ENCODE measurements around the gene NPPC. TPM values are rescaled to one million over a fixed set of nuclear protein-coding genes. Genes with fewer than 3 reads are reported as not detected.
"Not testable (repeated sequence)": the region's sequence is repeated elsewhere in the genome, so short reads cannot be mapped to it uniquely, and the experiment has no call there.

Gene NPPC
- polyA plus RNA-seq, 1 of the 3 experiments (the other 2 are of a cell fraction): not detected

- H3K4me3 ChIP-seq (ENCODE audit: low read depth in 2 of 2, low read length in 1 of 2); H4K20me1 ChIP-seq (ENCODE audit: insufficient read depth); H3K79me2 ChIP-seq (ENCODE audit: insufficient read depth); H3K9me3 ChIP-seq; H3F3A ChIP-seq (replicated peaks; ENCODE audit: insufficient read depth); H2AFZ ChIP-seq (ENCODE audit: low read depth); H3K27me3 ChIP-seq (ENCODE audit: insufficient read depth); H3K9ac ChIP-seq; H3K9me2 ChIP-seq; H3K27ac ChIP-seq (ENCODE audit: low read depth in 2 of 2, low read length in 1 of 2); POLR2A ChIA-PET; H3K4me2 ChIP-seq; DNase-seq; H3K4me1 ChIP-seq (ENCODE audit: control insufficient read depth in 1 of 2, insufficient read depth in 2 of 2, low read depth in 1 of 2, low read length in 1 of 2); H3K36me3 ChIP-seq (replicated peaks in 1 of 2; ENCODE audit: control insufficient read depth in 1 of 2, insufficient read depth in 2 of 2, low read length in 1 of 2): not testable (repeated sequence)
- CTCF ChIA-PET: interaction anchor here (0.9 to 1.8 kb wide), 3 partner anchors 9 to 22 kb away, joined by 3 to 4 read pairs (median 3); no protein-coding TSS in a partner anchor
- WGBS (ENCODE audit: low lambda C conversion rate): 64% methylated on average over 11 of the region's 11 CpGs
Measured at GRCh38 chr2:231947112-231947511, 20.9 kb upstream of the NPPC start.

DNA sequence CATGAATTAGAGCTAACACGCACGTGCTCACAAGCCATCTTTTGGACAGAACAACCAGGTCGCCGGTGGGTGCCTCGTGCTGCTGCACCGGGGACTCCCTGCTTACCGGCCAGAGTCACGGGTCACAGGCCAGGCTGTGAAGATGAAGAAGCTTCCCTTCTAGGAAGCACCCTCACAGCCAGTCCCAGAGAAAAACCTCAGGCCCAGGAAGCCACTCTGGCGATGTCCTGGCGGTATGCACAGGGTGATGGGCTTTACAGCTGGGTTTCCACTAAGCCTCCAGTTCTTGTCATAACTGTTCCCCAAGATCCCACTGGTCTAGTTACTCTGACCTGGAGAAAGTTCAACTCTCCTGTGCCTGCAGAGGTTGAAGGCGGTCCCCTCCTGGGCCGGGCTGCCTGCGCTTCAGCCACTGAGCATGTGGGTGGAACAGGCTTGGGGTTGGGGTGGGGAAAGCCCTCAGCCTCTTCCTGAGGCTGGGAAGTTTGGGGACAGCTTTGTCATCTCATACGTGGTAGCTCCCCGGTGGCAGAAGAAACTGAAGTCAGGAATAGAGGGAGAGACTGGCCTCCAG, 20.1 kb upstream of the NPPC start:
- Histone ChIP-seq H2AFZ (ENCODE audit: low read depth) (no peak overlapping the region), H3K4me2 (no peak overlapping the region), H3K27ac (ENCODE audit: low read depth in 2 of 2, low read length in 1 of 2) (no peak overlapping the region), H3K9me3 (no peaks in the 10 kb centered on the region), H3K4me3 (ENCODE audit: low read depth in 2 of 2, low read length in 1 of 2) (no peak overlapping the region), H3F3A (replicated peaks; ENCODE audit: insufficient read depth) (no peaks in the 10 kb centered on the region), H3K36me3 (replicated peaks in 1 of 2; ENCODE audit: control insufficient read depth in 1 of 2, insufficient read depth in 2 of 2, low read length in 1 of 2) (no peaks in the 10 kb centered on the region), H3K9ac (no peak overlapping the region), H3K4me1 (ENCODE audit: control insufficient read depth in 1 of 2, insufficient read depth in 2 of 2, low read depth in 1 of 2, low read length in 1 of 2) (no peaks in the 10 kb centered on the region), H4K20me1 (ENCODE audit: insufficient read depth) (no peaks in the 10 kb centered on the region), H3K79me2 (ENCODE audit: insufficient read depth) (no peaks in the 10 kb centered on the region), H3K27me3 (ENCODE audit: insufficient read depth) (no peaks in the 10 kb centered on the region; the same call in 1 of the 2 replicates), H3K9me2 (no peaks in the 10 kb centered on the region)
- CTCF ChIA-PET: interaction anchor here (0.9 to 1.8 kb wide), 3 partner anchors 9 to 21 kb away, joined by 3 to 4 read pairs (median 3); no protein-coding TSS in a partner anchor
- TF ChIP-seq, protein P1, sequence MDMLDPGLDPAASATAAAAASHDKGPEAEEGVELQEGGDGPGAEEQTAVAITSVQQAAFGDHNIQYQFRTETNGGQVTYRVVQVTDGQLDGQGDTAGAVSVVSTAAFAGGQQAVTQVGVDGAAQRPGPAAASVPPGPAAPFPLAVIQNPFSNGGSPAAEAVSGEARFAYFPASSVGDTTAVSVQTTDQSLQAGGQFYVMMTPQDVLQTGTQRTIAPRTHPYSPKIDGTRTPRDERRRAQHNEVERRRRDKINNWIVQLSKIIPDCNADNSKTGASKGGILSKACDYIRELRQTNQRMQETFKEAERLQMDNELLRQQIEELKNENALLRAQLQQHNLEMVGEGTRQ (IDR thresholded peaks at IDR 0.05; ENCODE audit: borderline replicate concordance, low read depth, low read length): no peak
- TF ChIP-seq NFIC (IDR thresholded peaks at IDR 0.05; ENCODE audit: borderline replicate concordance) (no peak), POLR2AphosphoS5 (IDR thresholded peaks at IDR 0.05; ENCODE audit: low read depth, low read length) (no peak), SMC3 (IDR thresholded peaks at IDR 0.05; ENCODE audit: low read depth, low read length) (no peak), GABPA (IDR thresholded peaks at IDR 0.05; ENCODE audit: low read depth) (no peak), ELF1 (IDR thresholded peaks at IDR 0.05) (no peak), GATA2 (CRISPR knock-in tag; IDR thresholded peaks at IDR 0.05) (no peak), YY1 (IDR thresholded peaks at IDR 0.05; ENCODE audit: low read depth) (no peak), RAD21 (IDR thresholded peaks at IDR 0.05; ENCODE audit: low read length) (no peak), CTCF (IDR thresholded peaks at IDR 0.05) (no peak), NRF1 (IDR thresholded peaks at IDR 0.05; ENCODE audit: low read depth, low read length) (no peak), FOSL2 (IDR thresholded peaks at IDR 0.05; ENCODE audit: borderline replicate concordance, low read depth) (no peak), FOXM1 (IDR thresholded peaks at IDR 0.05; ENCODE audit: low read depth) (no peak), RFX5 (IDR thresholded peaks at IDR 0.05; ENCODE audit: low read length) (no peak), IRF3 (IDR thresholded peaks at IDR 0.05; ENCODE audit: low read depth, low read length) (no peak), REST (IDR thresholded peaks at IDR 0.05; ENCODE audit: low read depth, low read length) (no peak), EZH2phosphoT487 (IDR thresholded peaks at IDR 0.05; ENCODE audit: borderline replicate concordance, low read depth) (no peak)
- POLR2A ChIA-PET: interaction anchor here (0.6 kb wide), 1 partner anchor 332 kb away, joined by 3 read pairs; no protein-coding TSS in a partner anchor
- 85% methylated on average over 9 of the region's 15 CpGs for WGBS (ENCODE audit: low lambda C conversion rate)
- no peak for DNase-seq
